Measurements from ENCODE around the gene OGFOD2.

The OGFOD2 gene

DNA sequence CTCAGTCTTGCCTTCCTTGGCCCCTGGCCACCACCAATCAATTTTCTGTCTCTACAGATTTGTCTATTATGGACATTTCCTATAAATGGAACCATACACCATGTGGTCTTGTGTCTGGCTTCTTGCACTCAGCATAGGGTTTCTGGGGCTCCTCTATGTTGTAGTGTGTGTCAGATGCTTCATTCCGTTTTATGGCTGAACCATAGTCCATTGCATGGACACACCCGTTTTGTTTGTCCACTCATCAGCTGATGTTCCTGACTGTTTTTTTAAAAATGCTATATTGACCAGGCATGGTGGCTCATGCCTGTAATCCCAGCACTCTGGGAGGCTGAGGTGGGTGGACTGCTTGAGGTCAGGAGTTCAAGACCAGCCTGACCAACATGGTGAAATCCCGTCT lies 26.4 kb downstream of the OGFOD2 start:
- TF ChIP-seq, protein P1, sequence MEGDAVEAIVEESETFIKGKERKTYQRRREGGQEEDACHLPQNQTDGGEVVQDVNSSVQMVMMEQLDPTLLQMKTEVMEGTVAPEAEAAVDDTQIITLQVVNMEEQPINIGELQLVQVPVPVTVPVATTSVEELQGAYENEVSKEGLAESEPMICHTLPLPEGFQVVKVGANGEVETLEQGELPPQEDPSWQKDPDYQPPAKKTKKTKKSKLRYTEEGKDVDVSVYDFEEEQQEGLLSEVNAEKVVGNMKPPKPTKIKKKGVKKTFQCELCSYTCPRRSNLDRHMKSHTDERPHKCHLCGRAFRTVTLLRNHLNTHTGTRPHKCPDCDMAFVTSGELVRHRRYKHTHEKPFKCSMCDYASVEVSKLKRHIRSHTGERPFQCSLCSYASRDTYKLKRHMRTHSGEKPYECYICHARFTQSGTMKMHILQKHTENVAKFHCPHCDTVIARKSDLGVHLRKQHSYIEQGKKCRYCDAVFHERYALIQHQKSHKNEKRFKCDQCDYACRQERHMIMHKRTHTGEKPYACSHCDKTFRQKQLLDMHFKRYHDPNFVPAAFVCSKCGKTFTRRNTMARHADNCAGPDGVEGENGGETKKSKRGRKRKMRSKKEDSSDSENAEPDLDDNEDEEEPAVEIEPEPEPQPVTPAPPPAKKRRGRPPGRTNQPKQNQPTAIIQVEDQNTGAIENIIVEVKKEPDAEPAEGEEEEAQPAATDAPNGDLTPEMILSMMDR (IDR thresholded peaks at IDR 0.05; ENCODE audit: extremely low read depth, insufficient read depth, missing control alignments), result no peak
- no peak for DNase-seq (ENCODE audit: low spot score)
- in situ Hi-C loops (cut with MboI; ENCODE audit: low pct_unique_long_range_greater_than_20kb, low sequenced_read_pairs, unreplicated experiment), result no loop called here

GRCh38 chr12:123003257-123003656 lies 28.2 kb downstream of the OGFOD2 start:
- in situ Hi-C loops (cut with MboI; ENCODE audit: low pct_unique_long_range_greater_than_20kb, low sequenced_read_pairs, unreplicated experiment), result no loop called here
- DNase-seq (ENCODE audit: low spot score), result no peak
- TF ChIP-seq, protein P1 (IDR thresholded peaks at IDR 0.05; ENCODE audit: extremely low read depth, insufficient read depth, missing control alignments), result no peak

DNA sequence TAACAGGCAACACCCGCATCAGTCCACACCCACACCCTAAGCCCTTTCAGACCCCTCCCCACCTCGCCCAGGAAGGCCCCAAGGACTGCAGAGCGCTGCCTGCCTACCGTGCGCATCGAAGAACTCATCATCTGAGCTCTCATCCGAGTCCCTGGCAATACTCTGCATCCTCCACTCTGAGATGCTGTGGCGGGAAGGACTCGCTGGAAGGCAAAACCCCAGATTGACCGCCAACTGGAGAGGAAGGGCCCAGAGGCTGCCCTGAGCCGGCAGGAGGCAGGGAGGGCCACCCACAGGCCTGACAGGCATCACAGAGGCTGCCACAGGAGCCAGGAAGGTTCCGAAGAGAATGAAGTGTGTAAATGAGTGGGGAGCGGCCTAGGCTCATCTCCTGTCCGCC lies 29.2 kb downstream of the OGFOD2 start:
- in situ Hi-C loops (cut with MboI; ENCODE audit: low pct_unique_long_range_greater_than_20kb, low sequenced_read_pairs, unreplicated experiment), result no loop called here
- DNase-seq (ENCODE audit: low spot score), result no peak
- TF ChIP-seq, protein P1 (IDR thresholded peaks at IDR 0.05; ENCODE audit: extremely low read depth, insufficient read depth, missing control alignments), result no peak

DNA sequence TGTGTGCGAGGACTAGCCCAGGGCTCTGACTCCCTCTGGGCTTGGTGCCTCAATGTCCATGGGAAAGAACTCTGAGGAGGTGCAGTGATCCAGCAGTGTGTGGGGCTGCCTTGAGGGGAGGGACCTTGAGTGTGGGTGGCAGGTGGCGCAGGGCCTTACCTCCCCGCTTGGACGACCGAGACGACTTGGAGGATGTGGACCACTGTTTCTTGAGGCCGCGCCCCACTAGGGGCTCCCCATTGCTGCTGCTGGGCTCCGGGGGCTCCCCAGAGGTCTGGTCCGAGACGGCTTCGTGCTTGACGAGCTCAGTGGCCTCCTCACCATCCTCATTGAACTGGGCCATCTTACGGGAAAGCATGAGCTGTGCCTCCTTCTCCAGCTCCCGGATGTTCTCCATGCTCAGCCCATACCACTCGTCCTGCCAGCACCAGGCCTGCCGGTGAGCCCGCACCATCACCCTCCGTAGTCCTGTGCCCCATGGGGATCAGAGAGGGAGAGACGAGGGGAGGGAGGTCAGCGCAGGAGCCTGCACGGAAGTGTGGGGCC lies 30.1 kb downstream of the OGFOD2 start:
- TF ChIP-seq, protein P1 (IDR thresholded peaks at IDR 0.05; ENCODE audit: extremely low read depth, insufficient read depth, missing control alignments), result no peak

DNA sequence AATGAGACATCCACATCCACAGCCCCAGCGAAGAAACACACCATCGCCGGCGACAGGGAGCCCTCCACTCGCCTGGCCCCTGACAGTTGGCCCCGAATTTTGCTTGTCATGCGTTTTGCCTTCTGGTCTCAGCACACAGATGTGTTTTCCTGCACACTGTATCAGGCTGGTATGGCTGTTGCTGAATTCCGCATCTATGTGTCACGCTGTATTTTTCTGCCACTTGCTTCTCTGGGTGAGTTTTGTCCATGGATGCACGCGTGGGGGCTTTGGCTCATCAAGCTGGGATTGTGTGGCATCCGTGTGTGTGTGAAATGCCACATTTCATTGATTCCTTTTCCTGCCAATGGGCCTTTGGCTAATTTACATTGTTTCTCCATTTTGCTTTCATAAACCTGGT lies 31.9 kb downstream of the OGFOD2 start:
- TF ChIP-seq, protein P1 (IDR thresholded peaks at IDR 0.05; ENCODE audit: extremely low read depth, insufficient read depth, missing control alignments), result no peak
- in situ Hi-C loops (cut with MboI; ENCODE audit: low pct_unique_long_range_greater_than_20kb, low sequenced_read_pairs, unreplicated experiment), result no loop called here
- DNase-seq (ENCODE audit: low spot score), result no peak

More for the DNA sequence above, 30.1 kb downstream of the OGFOD2 start:
- DNase-seq (ENCODE audit: low spot score), result no peak
- in situ Hi-C loops (cut with MboI; ENCODE audit: low pct_unique_long_range_greater_than_20kb, low sequenced_read_pairs, unreplicated experiment), result no loop called here

GRCh38 chr12:123010110-123010509 lies 35.1 kb downstream of the OGFOD2 start:
- TF ChIP-seq, protein P1 (IDR thresholded peaks at IDR 0.05; ENCODE audit: extremely low read depth, insufficient read depth, missing control alignments), result no peak
- in situ Hi-C loops (cut with MboI; ENCODE audit: low pct_unique_long_range_greater_than_20kb, low sequenced_read_pairs, unreplicated experiment), result no loop called here
- DNase-seq (ENCODE audit: low spot score), result no peak

DNA sequence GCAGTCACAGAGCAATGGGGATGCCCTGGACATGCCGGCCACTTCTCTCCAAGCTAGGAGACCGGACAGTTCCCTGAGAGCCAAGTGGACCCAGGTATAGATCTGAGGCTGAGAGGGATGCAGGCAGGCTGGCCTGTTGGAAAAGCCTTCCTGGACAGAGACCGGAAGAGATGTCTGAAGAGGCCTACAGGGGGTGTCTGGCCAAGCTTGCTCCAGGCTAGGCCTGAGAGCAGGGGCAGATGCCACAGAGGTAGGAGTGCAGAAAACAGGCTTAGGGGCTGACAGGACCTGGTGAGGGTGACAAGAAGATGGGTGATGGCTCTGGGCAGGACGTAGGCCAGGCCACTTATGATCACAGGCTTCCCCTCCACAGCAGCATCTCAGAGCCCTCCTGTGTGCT lies 35.6 kb downstream of the OGFOD2 start:
- no peak for DNase-seq (ENCODE audit: low spot score)
- in situ Hi-C loops (cut with MboI; ENCODE audit: low pct_unique_long_range_greater_than_20kb, low sequenced_read_pairs, unreplicated experiment), result no loop called here
- TF ChIP-seq, protein P1 (IDR thresholded peaks at IDR 0.05; ENCODE audit: extremely low read depth, insufficient read depth, missing control alignments), result no peak
